ENCODE data around the gene RERE. TPM values are rescaled to one million over a fixed set of nuclear protein-coding genes. Genes with fewer than 3 reads are reported as not detected.

Gene RERE
- polyA plus RNA-seq, 6 donors from 2014 or later = 10.7 to 50.1 (median 22.3) TPM

DNA sequence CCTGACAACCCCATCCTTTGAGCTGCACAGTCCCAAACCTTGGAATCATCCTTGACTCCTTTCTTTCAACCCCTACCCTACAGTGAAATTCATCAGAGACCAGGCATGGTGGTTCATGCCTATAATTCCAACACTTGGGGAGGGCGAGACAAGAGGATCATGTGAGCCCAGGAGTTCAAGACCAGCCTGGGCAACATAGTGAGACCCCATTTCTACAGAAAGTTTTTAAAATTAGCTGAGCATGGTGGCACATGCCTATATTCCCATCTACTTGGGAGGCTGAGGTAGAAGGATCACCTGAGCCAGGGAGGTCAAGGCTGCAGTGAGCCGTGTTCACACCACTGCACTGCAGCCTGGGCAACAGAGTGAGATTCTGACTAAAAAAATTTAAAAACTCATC lies 34.5 kb downstream of the RERE start:
- H3K4me1 Mint-ChIP-seq = peaks cover 30 to 40% (median 39%) of the 10 kb centered on the region in 3 donors
- H3K27me3 Mint-ChIP-seq = no peaks in the 10 kb centered on the region
- ATAC-seq (ENCODE audit: low read depth in 2 of 2) = no peak

DNA sequence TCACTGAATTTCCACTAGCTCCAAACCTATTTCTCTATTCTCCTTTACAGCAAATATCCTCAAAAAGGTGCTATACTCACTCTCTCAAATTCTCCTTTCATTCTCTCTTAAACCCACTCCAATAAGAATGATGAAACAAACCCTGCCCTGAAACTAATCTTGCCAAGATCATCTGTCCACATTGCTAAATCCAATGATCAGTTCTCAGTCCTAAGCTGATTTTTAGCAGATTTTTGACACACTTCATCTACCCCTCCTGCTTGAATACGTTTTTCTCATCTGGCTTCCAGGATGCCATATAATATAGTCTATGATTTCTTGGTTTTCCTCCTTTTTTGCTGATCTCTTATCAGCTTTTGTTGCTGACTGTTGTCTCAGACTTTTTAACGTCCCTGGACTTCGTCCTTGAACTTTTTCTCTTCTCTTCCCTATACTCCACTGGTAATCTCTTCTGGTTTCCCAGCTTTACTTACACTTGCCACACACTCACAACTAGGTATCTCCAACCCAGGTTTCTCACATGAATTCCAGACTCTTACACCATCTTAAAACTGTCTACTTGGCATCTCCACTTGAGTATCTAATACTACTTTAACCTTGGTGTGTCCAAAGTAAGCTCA lies 35.3 kb downstream of the RERE start:
- ATAC-seq (ENCODE audit: low read depth in 2 of 2) = no peak
- H3K27me3 Mint-ChIP-seq = no peaks in the 10 kb centered on the region
- DNase-seq = no peak
- H3K4me3 Mint-ChIP-seq = no peak overlapping the region
- H3K9me3 Mint-ChIP-seq = no peaks in the 10 kb centered on the region
- H3K4me1 Mint-ChIP-seq = peaks cover 30 to 40% (median 39%) of the 10 kb centered on the region in 3 donors
- peak overlapping the region in 1 of 6 donors; percentile 43 for H3K27ac Mint-ChIP-seq
- H3K36me3 Mint-ChIP-seq = peaks cover 0 to 5% of the 10 kb centered on the region in 2 donors

More for the DNA sequence above, 34.5 kb downstream of the RERE start:
- Mint-ChIP-seq H3K4me3 (no peak overlapping the region), H3K27ac (no peak overlapping the region), H3K9me3 (no peaks in the 10 kb centered on the region), H3K36me3 (peaks cover 0 to 5% of the 10 kb centered on the region in 2 donors)
- DNase-seq = no peak

DNA sequence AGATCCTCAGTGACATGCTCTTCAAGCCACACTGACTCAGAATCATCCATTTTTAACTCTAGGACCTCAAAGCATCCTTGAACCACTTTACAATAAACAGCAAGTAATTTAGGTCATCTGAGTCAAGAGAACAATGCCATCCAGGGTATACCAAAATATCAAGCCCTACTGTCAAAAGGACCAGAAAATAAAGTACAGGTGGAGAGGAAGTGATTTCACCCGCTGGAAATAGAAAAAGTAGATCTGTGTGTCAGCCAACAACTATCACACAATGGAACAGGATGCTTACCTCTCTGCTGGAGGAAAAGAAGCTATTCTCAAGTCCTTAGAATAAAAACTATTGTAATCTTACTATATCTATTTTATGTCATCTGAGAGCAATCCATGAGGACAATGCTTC lies 37.0 kb downstream of the RERE start:
- H3K36me3 Mint-ChIP-seq = no peaks in the 10 kb centered on the region
- no peak for ATAC-seq (ENCODE audit: low read depth in 2 of 2)
- no peak for DNase-seq
- peak overlapping the region in 1 of 8 donors; percentile 0 for H3K4me3 Mint-ChIP-seq
- H3K4me1 Mint-ChIP-seq = peaks cover 31 to 46% (median 38%) of the 10 kb centered on the region in 3 donors
- H3K27ac Mint-ChIP-seq = peak overlapping the region in 2 of 6 donors; percentile 54 to 87
- H3K9me3 Mint-ChIP-seq = no peaks in the 10 kb centered on the region
- no peaks in the 10 kb centered on the region for H3K27me3 Mint-ChIP-seq

DNA sequence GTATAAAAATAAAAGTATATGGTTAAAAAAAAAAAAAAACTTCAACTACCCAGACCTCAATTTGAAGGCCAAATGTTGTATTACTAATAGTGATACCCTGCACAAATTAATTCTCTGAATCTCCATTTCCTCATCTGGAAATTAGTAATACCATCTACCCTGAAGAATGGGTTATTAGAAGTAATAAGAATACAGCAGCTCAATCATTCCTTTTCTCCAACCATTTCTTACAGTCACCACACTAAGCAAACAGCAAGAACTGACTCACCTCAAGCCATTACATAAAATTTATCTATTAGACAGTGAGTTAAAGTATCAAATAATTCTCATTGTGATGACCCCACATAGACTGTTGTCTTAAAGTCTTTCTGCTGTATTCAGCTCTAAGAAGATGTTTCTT lies 39.6 kb downstream of the RERE start:
- Mint-ChIP-seq H3K9me3 (peaks cover 0 to 3% (median 0%) of the 10 kb centered on the region in 7 donors), H3K36me3 (no peaks in the 10 kb centered on the region), H3K27me3 (no peaks in the 10 kb centered on the region), H3K4me1 (peaks cover 25 to 31% (median 27%) of the 10 kb centered on the region in 3 donors), H3K27ac (peak overlapping the region in 2 of 6 donors; percentile 8 to 80), H3K4me3 (no peak overlapping the region)
- ATAC-seq (ENCODE audit: low read depth in 2 of 2) (no peak), DNase-seq (no peak)

DNA sequence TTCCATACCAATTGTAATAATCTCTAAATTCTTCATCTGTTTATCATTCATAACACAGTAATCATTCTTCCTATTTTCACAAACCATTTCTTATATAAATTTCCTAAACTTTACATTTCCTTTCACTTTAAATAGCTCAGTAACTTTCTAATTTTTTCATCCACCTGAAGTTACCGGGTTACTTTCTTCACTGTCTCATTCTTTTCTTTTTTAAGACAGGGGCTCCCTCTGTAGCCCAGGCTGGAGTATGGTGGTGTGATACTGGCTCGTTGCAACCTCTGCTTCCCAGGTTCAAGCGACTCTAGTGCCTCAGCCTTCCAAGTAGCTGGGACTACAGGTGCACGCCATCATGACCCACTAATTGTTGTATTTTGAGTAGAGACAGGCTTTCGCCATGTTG lies 41.3 kb downstream of the RERE start:
- DNase-seq (no peak), ATAC-seq (ENCODE audit: low read depth in 2 of 2) (no peak)
- peak overlapping the region in 3 of 6 donors; percentile 29 to 91 (median 41) for H3K27ac Mint-ChIP-seq
- no peak overlapping the region for H3K4me3 Mint-ChIP-seq
- peaks cover 16 to 20% (median 17%) of the 10 kb centered on the region in 3 donors for H3K4me1 Mint-ChIP-seq
- peaks cover 0 to 3% (median 0%) of the 10 kb centered on the region in 7 donors for H3K9me3 Mint-ChIP-seq
- no peaks in the 10 kb centered on the region for H3K36me3 Mint-ChIP-seq
- H3K27me3 Mint-ChIP-seq = no peaks in the 10 kb centered on the region

DNA sequence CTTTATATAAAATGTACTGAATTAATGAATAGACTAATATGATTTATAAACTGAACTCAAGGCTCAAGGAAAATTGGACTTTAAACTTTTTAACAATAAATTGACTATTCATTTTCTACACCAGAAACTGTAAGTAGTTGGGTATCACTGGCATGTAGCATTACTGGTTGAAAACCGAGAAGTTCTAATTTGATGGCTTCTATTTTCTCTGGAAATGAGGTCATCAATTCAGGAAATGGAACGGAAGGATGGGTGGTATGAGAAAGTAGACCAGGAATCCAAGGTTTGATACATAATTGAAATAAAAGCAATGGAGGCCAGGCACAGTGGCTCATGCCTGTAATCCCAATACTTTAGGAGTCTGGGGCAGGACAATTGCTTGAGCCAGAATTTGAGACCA lies 50.4 kb downstream of the RERE start:
- no peak overlapping the region for H3K4me3 Mint-ChIP-seq
- H3K36me3 Mint-ChIP-seq = no peaks in the 10 kb centered on the region
- H3K4me1 Mint-ChIP-seq = peaks cover 22 to 32% (median 30%) of the 10 kb centered on the region in 3 donors
- DNase-seq = no peak
- ATAC-seq (ENCODE audit: low read depth in 2 of 2) = no peak
- H3K9me3 Mint-ChIP-seq = no peaks in the 10 kb centered on the region
- H3K27me3 Mint-ChIP-seq = no peaks in the 10 kb centered on the region
- H3K27ac Mint-ChIP-seq = no peak overlapping the region

DNA sequence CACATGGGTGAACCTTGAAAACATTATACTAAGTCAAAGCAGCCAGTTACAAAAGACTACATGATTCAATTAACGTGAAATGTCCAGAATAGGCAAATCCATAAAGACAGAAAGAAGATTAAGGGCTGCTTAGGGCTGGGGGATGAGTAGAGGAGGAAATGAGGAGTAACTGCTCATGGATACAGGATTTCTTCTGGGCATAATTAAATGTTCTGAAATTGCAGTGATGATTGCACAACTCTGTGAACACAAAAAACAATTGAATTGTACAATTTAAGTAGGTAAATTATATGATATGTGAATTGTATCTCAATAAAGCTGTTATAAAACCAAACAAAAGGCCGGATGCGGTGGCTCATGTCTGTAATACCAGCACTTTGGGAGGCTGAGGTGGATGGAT lies 52.2 kb downstream of the RERE start:
- no peak overlapping the region for H3K4me3 Mint-ChIP-seq
- peak overlapping the region in 3 of 6 donors; percentile 2 to 78 (median 55) for H3K27ac Mint-ChIP-seq
- H3K36me3 Mint-ChIP-seq = peaks cover 4 to 5% of the 10 kb centered on the region in 2 donors
- peaks cover 27 to 42% (median 37%) of the 10 kb centered on the region in 3 donors for H3K4me1 Mint-ChIP-seq
- DNase-seq (no peak), ATAC-seq (ENCODE audit: low read depth in 2 of 2) (no peak)
- H3K9me3 Mint-ChIP-seq = no peaks in the 10 kb centered on the region
- H3K27me3 Mint-ChIP-seq = no peaks in the 10 kb centered on the region

DNA sequence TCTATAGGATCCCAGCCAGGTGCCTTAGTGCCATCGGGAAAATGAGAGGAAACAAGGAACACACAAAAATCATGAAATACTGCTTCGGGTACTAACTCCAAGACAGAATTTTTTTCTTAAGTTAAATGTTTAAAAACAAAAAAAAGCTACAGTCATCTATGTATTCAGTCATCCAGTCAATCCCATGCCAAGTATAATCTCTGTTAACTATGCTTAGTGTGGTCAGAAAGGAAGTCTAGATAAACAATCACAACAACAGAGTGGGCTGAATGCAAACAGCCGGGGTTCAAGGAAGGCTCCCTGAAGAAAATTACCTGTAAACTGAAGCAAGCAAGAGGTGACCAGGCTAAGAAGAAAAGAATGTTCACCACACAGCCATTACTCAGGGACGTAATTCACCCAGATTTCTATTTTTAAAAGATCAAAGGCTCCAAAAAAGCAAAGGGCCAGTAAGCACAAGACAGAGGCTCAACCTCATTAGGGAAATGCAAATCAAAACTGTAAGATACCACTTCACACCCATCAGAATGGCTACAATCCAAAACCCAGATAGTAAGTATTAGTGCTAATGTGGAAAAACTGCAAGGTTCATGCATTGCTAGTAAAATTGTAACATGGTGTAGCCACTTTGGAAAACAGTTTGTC lies 53.0 kb downstream of the RERE start:
- ATAC-seq (ENCODE audit: low read depth in 2 of 2) (no peak), DNase-seq (no peak)
- Mint-ChIP-seq H3K27me3 (no peaks in the 10 kb centered on the region), H3K4me1 (peaks cover 28 to 42% (median 37%) of the 10 kb centered on the region in 3 donors), H3K9me3 (no peaks in the 10 kb centered on the region), H3K27ac (peak overlapping the region in 4 of 6 donors; percentile 16 to 81 (median 54)), H3K36me3 (peaks cover 5 to 7% of the 10 kb centered on the region in 2 donors), H3K4me3 (peak overlapping the region in 4 of 8 donors; percentile 12 to 79 (median 56))

DNA sequence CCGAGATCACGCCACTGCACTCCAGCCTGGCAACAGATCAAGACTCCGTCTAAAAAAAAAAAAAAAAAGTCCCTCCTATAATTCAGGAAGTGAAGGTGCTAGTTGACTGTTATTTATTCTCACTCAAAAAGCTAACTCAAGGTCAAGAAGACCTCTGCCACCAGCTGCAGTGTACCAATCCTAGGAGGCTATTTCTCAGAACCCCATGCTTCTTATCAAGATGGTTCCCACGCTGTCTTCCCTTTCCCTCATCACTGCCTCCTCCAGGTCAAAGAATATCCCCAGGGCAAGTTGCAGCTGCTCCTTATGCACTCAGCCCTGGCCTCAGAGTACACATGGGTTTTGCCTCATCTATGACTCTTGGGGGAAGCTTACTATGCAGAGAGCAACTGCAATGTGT lies 53.6 kb downstream of the RERE start:
- peaks cover 28 to 42% (median 37%) of the 10 kb centered on the region in 3 donors for H3K4me1 Mint-ChIP-seq
- ATAC-seq (ENCODE audit: low read depth in 2 of 2) = peak; percentile 67 to 71
- peaks cover 5 to 7% of the 10 kb centered on the region in 2 donors for H3K36me3 Mint-ChIP-seq
- H3K9me3 Mint-ChIP-seq = no peaks in the 10 kb centered on the region
- DNase-seq = peak; percentile 5
- peak overlapping the region in 7 of 8 donors; percentile 12 to 79 (median 37) for H3K4me3 Mint-ChIP-seq
- no peaks in the 10 kb centered on the region for H3K27me3 Mint-ChIP-seq
- peak overlapping the region in 5 of 6 donors; percentile 16 to 81 (median 56) for H3K27ac Mint-ChIP-seq

DNA sequence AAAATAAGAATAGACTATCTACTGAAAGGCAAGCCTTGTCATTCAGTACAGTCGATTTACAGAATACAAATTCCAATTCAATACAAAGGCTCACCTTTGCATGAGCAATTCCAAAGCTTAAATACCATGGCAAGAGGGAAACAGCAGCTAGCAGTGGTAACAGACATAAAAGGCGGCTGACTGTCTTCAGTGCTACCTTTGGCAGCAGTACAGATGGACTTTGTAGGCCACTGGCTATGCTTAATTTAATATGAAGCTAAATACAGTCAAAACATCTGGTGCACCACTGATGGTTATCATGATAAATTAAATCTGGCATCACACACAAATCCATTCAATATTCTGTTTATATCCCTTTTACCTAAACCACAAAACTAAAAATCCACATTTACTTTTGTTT lies 62.4 kb downstream of the RERE start:
- Mint-ChIP-seq H3K4me3 (no peak overlapping the region), H3K9me3 (no peaks in the 10 kb centered on the region), H3K4me1 (peaks cover 4 to 18% (median 6%) of the 10 kb centered on the region in 3 donors), H3K27ac (peak overlapping the region in 1 of 6 donors; percentile 3), H3K27me3 (no peaks in the 10 kb centered on the region), H3K36me3 (peaks cover 0 to under 1% of the 10 kb centered on the region in 2 donors)
- no peak for ATAC-seq (ENCODE audit: low read depth in 2 of 2)
- no peak for DNase-seq

DNA sequence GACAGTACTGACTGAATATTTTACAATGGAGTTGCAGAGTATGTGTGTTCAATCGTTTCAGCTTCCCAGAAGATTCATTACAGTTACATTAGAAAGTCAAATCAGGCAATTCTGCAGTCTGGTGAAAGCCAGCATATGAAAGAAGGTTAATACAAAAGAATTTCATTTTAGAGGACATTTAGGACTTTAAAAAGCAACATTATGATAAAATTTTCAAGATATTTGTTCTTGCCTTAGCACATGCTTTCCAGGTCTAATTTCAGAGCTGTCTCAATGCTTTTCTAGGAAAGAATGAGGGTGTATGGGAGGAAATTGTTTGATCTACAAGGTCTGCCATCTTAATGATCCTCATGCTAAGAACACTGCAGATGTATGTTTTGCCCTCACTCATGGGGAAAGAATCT lies 63.2 kb downstream of the RERE start:
- Mint-ChIP-seq H3K36me3 (no peaks in the 10 kb centered on the region), H3K27ac (peak overlapping the region in 1 of 6 donors; percentile 76), H3K4me3 (no peak overlapping the region), H3K9me3 (no peaks in the 10 kb centered on the region), H3K27me3 (no peaks in the 10 kb centered on the region), H3K4me1 (peaks cover 4 to 18% (median 6%) of the 10 kb centered on the region in 3 donors)
- DNase-seq (no peak), ATAC-seq (ENCODE audit: low read depth in 2 of 2) (no peak)

DNA sequence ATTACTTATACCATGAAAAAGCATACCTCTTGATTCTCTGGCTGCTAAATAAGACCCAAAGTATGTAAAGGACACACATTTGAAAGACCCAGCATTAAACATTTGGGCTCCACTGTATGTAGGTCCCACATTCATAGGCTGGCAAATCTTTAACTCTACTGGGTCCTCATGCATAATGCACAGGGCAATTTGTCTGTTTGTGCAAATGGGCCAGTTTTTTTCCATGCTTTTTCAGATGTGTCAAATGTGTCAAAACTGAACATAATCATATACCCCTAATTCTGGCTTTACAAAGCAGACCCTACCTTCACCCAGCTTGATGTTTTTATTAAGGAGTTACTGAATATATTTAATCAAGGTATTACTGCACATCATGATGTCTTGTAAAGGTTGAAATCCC lies 63.7 kb downstream of the RERE start:
- H3K27me3 Mint-ChIP-seq = no peaks in the 10 kb centered on the region
- no peak overlapping the region for H3K4me3 Mint-ChIP-seq
- ATAC-seq (ENCODE audit: low read depth in 2 of 2) = no peak
- DNase-seq = no peak
- H3K36me3 Mint-ChIP-seq = no peaks in the 10 kb centered on the region
- H3K9me3 Mint-ChIP-seq = no peaks in the 10 kb centered on the region
- H3K27ac Mint-ChIP-seq = no peak overlapping the region
- peaks cover 4 to 18% (median 6%) of the 10 kb centered on the region in 3 donors for H3K4me1 Mint-ChIP-seq

DNA sequence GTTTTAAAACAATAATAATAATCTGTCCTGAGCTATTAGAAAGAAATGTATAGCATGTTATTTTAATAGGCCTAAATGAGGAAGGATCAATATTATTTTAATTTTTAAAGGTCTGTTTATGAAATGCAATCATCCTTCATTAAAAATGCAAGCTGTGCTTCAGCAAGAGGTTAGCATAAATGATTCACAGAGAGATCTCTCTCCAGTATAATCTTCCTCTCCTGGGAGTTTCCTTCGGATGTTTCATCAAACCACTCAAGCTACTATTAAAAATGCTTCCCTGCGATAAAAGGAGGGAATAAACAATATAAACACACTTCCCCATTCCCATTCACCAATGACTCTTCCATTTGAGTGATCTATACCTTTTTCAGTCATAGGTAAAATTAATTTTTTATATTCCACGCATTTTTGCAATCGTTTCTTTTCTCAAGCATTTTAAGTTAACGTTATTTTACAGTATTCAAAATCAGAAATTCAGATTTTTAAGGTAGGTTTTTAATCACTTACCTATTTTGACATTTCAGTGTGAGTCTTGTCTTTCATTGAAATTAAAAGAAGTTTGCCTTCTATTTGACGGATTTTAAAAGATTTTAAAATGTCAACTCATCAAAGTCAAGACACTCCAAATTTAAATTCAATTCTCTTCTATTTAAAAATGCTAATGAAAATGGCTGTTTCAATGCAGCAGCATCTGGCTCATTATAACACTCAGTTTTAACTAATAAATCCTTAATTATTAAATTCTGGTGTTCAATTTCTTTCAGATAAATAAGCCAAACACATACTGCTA lies 64.3 kb downstream of the RERE start:
- no peaks in the 10 kb centered on the region for H3K9me3 Mint-ChIP-seq
- H3K36me3 Mint-ChIP-seq = no peaks in the 10 kb centered on the region
- peaks cover 4 to 18% (median 8%) of the 10 kb centered on the region in 3 donors for H3K4me1 Mint-ChIP-seq
- ATAC-seq (ENCODE audit: low read depth in 2 of 2) (no peak), DNase-seq (no peak)
- H3K4me3 Mint-ChIP-seq = no peak overlapping the region
- H3K27ac Mint-ChIP-seq = no peak overlapping the region
- no peaks in the 10 kb centered on the region for H3K27me3 Mint-ChIP-seq

Data from naive B cell (primary cell).